HG02678 (cell line): Measurements from ENCODE around the gene SAPCD2.
"Not testable (repeated sequence)": the region's sequence is repeated elsewhere in the genome, so short reads cannot be mapped to it uniquely, and the experiment has no call there.

Experiments used
- ATAC-seq: cut with Tn5 transposase; IDR thresholded peaks from one replicate; pipeline ENCODE4 v1.9.1; 2021; ENCODE audit warnings: mild to moderate bottlenecking, moderate library complexity; ENCODE audit not compliant: unreplicated experiment

The SAPCD2 gene

DNA sequence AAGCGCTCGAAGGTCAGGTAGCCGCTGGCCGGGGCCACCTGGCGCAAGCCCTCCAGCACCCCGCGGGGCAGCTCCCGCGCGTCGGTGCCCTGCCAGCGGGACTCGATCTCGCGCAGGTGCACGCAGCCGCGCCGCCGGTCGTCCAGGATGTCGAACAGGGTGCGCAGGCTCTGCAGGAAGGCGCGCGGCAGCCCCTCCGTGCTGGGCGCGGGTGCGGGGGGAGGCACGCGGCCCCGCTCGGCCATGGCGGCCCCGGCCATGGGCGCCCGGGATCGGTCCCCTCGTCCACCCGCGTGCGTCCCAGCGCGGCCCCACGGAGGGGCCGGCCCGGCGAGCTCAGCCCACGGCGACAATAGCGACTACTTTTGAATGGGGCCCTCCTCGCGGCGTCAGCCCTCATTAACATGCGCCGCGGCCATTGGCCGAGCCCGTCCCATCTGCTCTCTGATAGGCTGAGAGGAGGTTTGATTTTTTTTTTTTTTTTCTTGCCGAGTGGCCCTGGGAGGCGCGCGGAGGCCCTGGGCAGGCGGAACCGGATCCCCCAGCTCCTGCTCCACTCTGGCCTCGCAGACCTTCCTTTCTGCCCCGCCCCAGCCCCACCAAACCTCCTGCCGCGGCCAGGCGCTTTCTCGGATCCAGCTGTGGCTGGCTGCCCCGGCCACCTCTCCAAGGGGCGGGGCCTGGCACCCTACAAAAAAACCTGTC, at the start of gene SAPCD2:
Gene SAPCD2 (minus strand): TSS at position 357 of the 705 bp plus-strand sequence. CDS start 97 bp downstream, at position 260.
- peak; percentile 82 for ATAC-seq

GRCh38 chr9:137118092-137118603, 47.8 kb upstream of the SAPCD2 start:
- ATAC-seq: not testable (repeated sequence)

- ATAC-seq: no peak
Observed at GRCh38 chr9:137117269-137117731, 46.9 kb upstream of the SAPCD2 start.

- ATAC-seq: no peak
Observed at GRCh38 chr9:137116728-137117127, 46.4 kb upstream of the SAPCD2 start.

- ATAC-seq: no peak
Observed at GRCh38 chr9:137116027-137116507, 45.7 kb upstream of the SAPCD2 start.

GRCh38 chr9:137115394-137116026, 45.2 kb upstream of the SAPCD2 start:
- no peak for ATAC-seq

GRCh38 chr9:137114613-137115393, 44.4 kb upstream of the SAPCD2 start, which contains the start of gene DPP7:
Gene DPP7, minus strand, starts transcription at chr9:137114733. Its CDS starts 20 bp downstream, at chr9:137114713.
- peak; percentile 83 for ATAC-seq

DNA sequence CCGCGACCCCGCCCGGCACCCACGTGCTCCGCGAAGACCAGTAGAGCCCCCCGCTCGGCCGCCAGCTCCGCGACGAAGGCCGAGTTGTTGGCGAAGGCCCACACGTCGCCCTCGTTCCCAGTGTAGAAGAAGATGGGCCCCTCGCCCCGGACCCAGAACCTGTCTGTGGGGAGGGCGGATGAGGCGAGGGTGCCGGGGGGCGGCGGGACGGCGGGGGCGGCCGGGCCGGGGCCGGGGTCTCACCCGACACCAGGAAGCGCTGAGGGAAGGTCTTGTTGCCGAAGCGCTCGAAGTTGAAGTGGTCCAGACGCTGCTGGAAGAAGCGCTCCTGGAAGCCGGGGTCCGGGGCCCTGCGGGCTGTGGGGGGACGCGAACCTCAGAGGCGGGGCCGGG, 43.9 kb upstream of the SAPCD2 start:
- ATAC-seq: peak; percentile 11

DNA sequence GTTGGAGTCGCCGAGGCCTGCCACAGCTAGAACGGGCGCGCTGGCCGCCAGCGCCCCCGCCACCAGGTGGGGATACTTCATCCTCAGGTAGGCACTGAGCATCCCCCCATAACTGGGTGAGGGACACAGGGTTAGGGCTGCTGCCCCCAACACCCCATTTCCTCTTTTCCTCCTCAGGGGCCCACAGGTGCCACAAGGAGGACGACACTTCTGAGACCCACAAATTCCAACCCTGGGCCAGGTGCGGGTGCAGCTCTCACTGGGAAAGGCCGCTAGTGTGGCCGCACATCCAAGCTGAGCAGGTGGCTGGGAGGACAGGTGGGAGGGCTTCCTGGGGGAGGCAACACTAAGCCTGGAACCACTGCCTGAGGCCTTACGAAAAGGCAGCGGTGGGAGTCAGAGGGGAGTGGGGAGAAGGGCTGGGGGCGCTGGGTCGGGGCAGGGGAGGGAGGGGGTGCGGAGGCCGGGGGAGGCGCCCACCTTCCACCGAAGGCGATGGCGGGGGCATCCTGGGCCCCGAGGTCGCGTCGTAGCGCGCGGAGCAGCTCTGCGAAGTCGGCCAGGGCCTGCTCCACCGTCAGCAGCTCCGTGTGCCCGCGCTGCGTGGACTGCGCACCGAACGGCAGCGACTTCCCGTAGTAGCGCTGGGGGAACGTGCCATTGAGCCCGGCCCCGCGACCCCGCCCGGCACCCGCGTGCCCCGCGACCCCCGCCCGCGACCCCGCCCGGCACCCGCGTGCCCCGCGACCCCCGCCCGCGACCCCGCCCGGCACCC, 43.2 kb upstream of the SAPCD2 start:
- ATAC-seq: no peak

DNA sequence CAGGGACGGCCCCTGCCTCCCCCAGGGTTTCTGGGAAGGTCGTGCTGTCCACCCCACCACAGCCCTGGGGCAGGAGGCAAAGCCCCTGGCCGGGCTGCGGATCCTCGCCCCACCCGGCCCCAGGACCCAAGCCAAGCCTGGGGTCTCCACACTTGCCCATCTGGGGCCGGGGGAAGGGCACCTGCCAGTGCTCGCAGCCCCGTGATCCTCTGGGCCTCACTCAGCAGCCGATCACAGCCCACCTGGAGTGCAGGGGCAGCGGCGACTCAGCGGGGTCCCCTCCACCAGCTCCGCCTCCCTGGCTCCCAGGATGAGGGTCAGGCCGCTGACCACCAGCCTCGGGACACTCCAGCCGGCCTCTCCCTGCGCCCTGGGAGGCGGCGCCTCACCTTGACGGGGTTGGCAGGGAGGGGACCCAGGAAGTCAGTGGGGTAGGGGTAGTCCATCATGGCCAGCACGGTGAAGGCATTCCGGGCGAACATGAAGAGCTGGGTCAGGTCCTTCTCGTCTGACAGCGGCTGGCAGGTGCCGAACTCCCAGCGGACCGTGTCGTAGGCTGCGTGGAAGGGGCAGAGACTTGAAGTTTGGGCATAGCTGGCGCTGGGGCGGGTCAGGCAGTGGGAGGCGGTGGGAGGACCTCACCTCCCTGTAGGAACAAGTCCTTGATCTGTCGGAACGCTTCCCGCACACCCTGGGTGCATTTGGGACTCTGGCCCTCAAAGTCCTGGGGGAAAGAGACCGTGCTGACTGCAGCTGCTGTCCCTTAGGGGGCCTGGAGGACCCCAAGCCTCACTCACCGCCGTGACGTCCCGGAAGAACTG, 42.4 kb upstream of the SAPCD2 start:
- ATAC-seq: no peak

DNA sequence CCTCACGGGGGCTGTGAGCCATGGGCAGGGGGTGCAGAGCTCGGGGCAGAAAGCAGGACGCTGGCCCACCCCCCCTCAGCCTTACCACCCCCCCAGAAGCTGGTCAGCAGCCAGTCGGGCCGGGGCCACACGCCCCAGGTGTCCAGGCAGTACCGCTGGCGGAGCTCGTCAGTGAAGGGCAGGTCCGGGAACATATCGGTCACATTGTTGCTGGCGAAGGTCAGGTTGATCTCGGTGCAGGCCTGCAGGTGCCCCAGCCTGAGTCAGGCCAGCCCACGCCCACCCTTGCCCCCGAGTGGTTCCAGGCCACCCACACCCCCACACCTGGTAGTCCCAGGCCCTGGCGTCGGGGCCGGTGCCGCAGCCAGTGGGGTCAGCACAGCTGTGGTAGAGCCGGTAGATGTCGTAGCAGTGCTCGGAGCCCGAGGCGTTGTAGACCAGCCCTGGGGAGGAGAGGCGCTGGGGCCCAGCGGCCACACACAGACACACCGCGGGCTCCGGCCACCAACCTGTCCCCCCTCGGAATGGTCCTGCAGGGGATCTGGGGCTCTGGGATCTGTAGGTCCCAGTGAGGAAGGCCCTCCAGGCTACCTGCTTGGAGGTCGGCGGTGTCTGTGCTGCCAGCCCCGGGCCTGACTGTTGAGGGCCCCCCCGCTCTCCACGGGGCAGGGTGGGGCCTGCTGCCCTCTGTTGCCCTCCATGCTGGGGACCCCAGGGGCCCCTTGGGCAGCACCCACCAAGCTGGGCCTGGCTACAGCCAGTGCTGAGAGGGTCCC, 41.6 kb upstream of the SAPCD2 start:
- no peak for ATAC-seq

DNA sequence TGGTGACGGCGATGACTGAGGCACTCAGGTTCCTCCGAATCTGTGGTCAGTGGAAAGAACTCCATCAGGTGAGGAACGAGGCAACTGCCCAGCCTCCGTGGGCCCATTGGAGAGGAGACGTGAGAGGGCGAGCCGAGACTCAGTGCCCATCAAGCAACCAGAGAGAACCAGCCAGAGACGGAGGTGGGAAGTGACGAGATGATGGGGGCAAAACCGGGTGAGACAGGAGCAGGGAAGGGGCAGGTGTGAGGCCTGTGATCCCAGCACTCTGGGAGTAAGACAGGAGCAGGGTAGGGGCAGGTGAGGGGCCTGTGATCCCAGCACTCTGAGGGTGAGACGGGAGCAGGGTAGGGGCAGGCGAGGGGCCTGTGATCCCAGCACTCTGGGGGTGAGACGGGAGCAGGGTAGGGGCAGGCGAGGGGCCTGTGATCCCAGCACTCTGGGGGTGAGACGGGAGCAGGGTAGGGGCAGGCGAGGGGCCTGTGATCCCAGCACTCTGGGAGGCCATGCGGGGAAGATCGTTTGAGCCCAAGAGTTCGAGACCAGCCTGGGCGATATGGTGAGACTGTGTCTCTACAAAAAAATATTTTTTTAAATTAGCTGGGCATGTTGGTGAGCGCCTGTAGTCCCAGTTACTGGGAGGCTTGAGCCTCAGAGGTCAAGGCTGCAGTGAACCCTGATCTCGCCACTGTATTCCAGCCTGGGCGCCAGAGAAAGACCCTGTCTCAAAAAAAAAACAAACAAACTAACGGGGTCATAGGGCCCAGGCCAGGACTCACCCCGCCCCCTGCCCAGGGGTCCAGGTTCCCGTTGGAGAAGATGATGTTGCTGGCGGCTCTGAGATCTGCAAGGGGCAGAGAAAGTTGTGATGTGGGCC, 40.8 kb upstream of the SAPCD2 start:
- ATAC-seq: no peak

GRCh38 chr9:137110147-137110910, 40.0 kb upstream of the SAPCD2 start:
- no peak for ATAC-seq

DNA sequence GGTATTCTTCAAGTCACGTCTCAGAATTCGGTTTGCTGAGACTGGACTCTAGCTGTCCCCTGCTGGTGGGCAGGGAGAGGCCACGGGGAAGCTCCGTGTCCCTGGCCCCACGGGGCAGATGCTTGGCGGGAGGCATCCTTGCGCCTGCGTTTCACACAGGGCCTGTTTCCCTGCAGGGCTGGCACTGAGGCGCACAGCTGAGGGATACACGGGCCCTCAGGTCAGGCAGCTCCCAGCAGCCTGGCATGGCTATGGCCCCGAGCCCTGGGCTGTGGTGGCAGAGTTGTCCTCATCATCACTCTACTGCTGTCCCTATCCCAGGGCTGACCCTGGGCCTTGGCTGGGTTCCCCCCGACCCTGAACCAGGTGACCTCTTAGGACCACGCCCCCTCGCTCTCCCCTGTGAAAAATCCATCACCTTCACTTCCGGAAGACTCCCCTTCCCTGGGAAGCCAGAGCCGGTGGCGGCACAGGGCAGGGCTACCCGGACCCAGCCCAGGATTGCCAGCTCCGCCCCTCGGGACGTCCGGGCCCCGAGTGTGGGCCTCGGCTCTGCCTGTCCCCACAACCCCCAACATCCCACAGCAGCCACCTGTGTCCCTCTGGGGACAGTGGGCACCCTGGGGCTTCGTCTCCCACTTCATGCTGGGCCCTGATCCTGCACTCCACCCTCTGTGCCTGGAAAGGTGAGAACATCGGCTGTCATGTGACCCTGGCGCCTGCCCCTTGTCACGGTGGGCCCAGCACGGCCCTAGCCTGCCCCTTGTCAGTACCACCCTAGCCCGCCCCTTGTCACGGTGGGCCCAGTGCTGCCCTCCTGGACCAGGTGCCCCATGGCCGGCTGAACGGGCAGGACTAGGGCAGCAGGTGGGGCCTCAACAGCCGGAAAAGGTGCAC, 39.1 kb upstream of the SAPCD2 start:
- ATAC-seq: no peak

DNA sequence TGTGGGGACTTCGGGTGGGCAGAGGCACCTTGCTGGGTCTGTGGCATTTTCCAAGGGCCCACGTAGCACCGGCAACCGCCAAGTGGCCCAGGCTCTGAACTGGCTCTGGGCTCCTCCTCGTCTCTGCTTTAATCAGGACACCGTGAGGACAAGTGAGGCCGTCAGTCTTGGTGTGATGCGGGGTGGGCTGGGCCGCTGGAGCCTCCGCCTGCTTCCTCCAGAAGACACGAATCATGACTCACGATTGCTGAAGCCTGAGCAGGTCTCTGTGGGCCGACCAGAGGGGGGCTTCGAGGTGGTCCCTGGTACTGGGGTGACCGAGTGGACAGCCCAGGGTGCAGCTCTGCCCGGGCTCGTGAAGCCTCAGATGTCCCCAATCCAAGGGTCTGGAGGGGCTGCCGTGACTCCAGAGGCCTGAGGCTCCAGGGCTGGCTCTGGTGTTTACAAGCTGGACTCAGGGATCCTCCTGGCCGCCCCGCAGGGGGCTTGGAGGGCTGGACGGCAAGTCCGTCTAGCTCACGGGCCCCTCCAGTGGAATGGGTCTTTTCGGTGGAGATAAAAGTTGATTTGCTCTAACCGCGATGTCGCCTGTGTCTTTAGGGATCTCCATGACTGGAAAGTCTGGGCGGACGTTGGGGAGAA, 38.4 kb upstream of the SAPCD2 start:
- ATAC-seq: no peak

- ATAC-seq: no peak
Observed at GRCh38 chr9:137107982-137108381, 37.6 kb upstream of the SAPCD2 start.
